Activated naive CD4-positive, alpha-beta T cell treated with anti-CD3 and anti-CD28 coated beads, Interleukin-2, amount 50 U/mL, for 16 hours (primary cell): Measurements from ENCODE around the gene OR2T10.
"Not testable (repeated sequence)": the region's sequence is repeated elsewhere in the genome, so short reads cannot be mapped to it uniquely, and the experiment has no call there.

Experiments
- DNase-seq: peaks from one replicate; pipeline ENCODE4 v3.0.0-alpha.2; 2020

Gene OR2T10

DNA sequence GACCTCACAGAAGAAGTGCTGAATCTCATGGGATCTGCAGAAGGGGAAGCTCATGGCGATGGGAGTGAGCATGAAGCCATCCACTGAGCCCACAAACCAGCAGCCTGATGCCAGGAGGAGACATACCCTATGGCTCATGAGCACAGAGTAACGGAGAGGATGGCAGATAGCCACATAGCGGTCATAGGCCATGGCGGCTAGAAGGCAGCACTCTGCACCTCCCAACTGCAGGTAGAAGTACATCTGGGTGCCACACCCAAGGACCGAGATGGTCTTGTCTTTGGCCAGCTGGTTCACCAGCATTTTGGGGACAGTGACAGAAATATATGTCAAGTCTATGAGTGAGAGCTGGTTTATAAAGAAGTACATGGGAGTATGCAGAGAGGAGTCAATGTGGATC is 4.3 kb downstream of the OR2T10 start:
- no peak for DNase-seq

- no peak for DNase-seq
These were observed 4.8 kb downstream of the OR2T10 start for GRCh38 chr1:248592655-248593054.

GRCh38 chr1:248590055-248590454 is 7.4 kb downstream of the OR2T10 start:
- DNase-seq = no peak

DNA sequence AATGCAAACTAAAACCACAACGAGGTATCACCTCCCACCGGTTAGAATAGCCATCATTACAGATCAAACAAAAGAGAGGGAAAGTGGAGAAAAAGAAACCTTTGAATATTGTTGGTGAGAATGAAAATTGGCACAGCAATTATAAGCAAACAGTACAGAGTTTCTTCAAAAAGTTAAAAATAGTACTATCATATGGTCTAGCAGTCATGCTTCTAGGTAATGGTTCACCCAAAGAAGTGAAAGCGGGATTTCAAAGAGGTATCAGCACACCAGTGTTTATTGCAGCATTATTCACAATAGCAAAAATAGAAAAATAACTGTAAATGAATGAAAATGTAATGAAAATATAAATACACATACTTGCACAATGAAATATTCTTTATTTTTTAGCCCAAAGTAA is 8.2 kb downstream of the OR2T10 start:
- no peak for DNase-seq

DNA sequence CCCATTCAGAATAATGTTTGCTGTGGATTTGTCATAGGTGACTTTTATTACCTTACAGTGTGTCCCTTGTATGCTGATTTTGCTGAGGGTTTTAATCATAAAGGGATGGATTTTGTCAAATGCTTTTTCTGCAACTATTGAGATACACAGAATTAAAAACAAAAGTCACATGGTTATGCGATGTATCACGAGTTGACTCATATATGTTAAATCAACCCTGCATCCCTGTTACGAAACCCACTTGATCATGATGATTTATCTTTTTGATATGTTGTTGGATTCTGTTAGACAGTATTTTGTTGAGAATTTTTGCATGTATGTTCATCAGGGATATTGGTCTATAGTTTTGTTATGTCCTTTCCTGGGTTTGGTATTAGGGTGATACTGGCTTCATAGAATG is 12.2 kb downstream of the OR2T10 start:
- no peak for DNase-seq

DNA sequence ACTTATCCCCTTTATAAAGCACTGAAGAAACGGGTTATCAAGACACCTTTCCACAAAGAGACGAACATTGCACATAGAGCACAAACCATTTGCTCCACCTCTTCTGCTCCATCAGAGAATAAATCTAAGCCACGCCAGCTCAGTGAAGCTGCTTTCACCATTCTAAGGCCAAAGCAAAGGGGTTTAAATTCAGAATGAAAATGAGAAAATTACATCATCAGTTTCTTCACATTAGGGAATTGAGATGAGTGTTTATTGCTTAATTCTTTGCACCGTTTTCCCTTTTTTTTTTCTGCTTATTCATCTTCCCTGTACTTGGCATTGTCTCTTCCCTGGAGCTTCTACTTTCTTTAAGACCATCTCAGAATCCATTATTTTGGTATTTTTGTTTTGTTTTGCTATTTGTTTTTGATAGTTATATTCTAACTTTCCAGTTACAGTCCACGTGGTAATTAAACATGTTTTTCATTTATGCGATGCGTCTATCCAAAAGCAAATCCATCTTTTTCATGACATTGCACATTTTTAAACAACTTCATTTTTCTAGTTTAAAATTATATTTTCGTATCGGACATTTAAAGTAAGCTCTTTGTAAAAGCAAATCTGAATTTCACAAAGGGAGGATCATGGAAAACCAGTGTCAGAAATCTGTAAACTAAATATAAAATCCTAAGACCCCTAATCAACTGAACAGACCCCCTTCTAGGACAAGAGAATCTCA is 21.1 kb downstream of the OR2T10 start:
- no peak for DNase-seq

DNA sequence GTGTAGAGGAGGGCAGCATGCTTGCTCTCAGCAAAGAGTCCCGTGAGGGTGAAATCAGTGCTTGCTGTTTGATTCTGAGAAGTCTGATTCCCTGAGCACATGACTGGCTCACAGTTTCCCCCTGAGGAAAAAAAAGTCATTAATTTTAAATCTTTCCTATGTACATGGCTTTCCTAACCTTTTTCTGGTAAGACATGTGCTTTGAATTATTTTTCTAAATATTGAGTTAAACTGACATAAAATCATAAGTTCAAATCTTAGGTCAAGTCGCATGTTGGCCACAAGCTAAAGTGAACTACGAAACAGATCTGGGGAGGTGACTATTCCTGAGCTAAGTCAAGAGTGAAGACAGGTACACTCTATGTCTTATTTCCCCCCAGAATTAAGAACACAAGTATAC is 22.8 kb downstream of the OR2T10 start, which contains the start of gene OR2T34:
Gene OR2T34 (minus strand): TSS at position 101 of the 400 bp plus-strand sequence. CDS start 0 bp downstream, at position 101.
- DNase-seq = not testable (repeated sequence)

DNA sequence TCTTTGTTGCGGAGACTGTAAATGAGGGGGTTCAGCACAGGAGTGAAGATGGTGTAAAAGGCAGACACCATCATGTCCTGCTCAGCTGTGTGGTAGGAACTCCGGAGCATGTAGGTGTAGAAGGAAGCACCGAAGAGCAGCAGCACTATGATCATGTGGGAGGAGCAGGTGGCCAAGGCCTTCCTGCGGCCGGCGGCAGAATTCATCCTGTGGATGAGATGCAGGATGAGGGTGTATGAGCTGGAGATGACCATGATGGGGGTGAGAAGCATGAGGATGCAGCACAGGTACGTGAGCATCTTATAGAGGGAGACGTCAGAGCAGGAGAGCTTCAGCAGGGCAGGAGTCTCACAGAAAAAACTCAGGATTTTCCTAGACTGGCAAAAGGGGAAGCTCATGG is 23.6 kb downstream of the OR2T10 start:
- not testable (repeated sequence) for DNase-seq

GRCh38 chr1:248572049-248572448 is 25.5 kb downstream of the OR2T10 start:
- not testable (repeated sequence) for DNase-seq

- not testable (repeated sequence) for DNase-seq
These were observed 26.7 kb downstream of the OR2T10 start for GRCh38 chr1:248570811-248571210.

DNA sequence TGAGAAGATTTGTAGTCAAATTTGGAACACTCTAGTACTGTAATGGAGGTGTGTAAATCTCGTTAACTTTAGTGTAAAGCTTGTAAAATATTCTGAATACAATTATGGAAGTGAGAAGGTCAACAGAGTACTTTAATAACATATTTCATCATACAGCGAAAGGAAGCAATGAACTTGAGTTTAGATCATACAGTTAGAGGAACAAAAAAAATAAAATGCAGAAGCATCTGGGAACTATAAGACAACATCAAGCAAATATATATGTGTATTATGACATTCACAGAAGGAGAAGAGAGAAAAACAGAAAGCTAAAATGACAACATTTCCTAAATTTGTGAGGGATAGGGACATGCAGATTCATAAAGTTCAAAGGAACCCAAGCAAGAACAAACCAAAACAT is 28.5 kb downstream of the OR2T10 start:
- not testable (repeated sequence) for DNase-seq

- peak; percentile 14 for DNase-seq
These were observed 31.7 kb downstream of the OR2T10 start for GRCh38 chr1:248565530-248566373.

GRCh38 chr1:248562672-248563071 is 34.8 kb downstream of the OR2T10 start, which contains the start of gene OR2T29:
TSS of gene OR2T29 (minus strand) at chr1:248562772. CDS start at chr1:248559491, 3,281 bp downstream.
- not testable (repeated sequence) for DNase-seq

- DNase-seq = not testable (repeated sequence)
These were observed 46.5 kb downstream of the OR2T10 start for GRCh38 chr1:248551027-248551426.

GRCh38 chr1:248547383-248547782 is 50.1 kb downstream of the OR2T10 start:
- not testable (repeated sequence) for DNase-seq
